Tibial artery (tissue), 4 donors: ENCODE data around the gene ACTR8.

Experiments used
- DNase-seq, 2 donors: peaks; one replicate each; pipeline ENCODE4 v3.0.0-alpha.2; 2019
- H3K27ac ChIP-seq, 2 donors: fragments of 200-600 bp; sonication (generic) in 1 of 2; 1 replicate in 1 of 2; 2 replicates in 1 of 2; pipeline ENCODE4 v1.5.1; 2018 to 2019; ENCODE audit warnings: mild to moderate bottlenecking in 1 of 2
- H3K27me3 ChIP-seq, 2 donors: fragments of 200-600 bp; sonication (generic) in 1 of 2; one replicate each; pipeline versions ENCODE4 v1.5.1 to v1.6.0; 2016 to 2019
- H3K36me3 ChIP-seq, 3 donors: fragments of 200-600 bp; sonication (generic) in 2 of 3; one replicate each; pipeline ENCODE4 v1.5.1; 2016 to 2019; ENCODE audit warnings: mild to moderate bottlenecking in 2 of 3
- H3K4me1 ChIP-seq, 4 donors: fragments of 200-600 bp; sonication (generic) in 2 of 4; 1 replicate in 3 of 4; 2 replicates in 1 of 4; pipeline ENCODE4 v1.5.1; 2016 to 2019
- H3K4me3 ChIP-seq, 2 donors: fragments of 200-600 bp; sonication (generic) in 1 of 2; 1 replicate in 1 of 2; 2 replicates in 1 of 2; pipeline ENCODE4 v1.5.1; 2018 to 2019; ENCODE audit warnings: mild to moderate bottlenecking in 2 of 2
- H3K9me3 ChIP-seq, 3 donors: fragments of 200-600 bp; sonication (generic) in 1 of 3; one replicate each; pipeline ENCODE4 v1.5.1; 2016 to 2019
- intact Hi-C: fragments of 100-400 bp; cut with DNase I; formaldehyde crosslinking; loops from one replicate; pipeline ENCODE4 v1.15.0; 2023; ENCODE audit warnings: low total_unique reads
- TF ChIP-seq, protein P1 (sequence below), 2 experiments: fragments of 200-600 bp in 1 of 2; fragments of 450-650 bp in 1 of 2; IDR thresholded peaks; one replicate each; pipeline ENCODE4 v1.5.1; 2017 to 2019; ENCODE audit warnings: antibody characterized with exemption in 2 of 2, mild to moderate bottlenecking in 1 of 2, moderate library complexity in 1 of 2

ACTR8 gene

DNA sequence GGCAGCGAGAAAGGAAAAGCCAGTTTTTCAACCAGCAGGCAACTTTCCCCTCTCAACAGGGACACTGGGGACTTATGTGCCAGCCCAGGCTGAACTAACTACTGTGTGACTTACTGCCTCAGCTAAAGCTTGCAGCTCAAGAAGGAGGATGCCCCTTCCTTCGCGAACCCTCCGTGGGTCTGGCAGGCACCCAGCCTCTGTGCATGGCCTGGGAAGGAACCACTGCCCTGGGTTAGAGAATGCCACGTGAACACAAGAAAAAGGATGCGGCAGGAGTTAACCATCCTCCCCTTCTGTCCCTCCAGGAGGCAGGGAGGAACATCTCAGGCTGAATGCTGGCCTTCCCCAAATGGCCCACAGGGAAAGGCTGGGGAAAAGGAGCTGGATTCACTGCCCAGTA lies 64.7 kb downstream of the ACTR8 start:
- H3K4me1 ChIP-seq = no peaks in the 10 kb centered on the region
- H3K27ac ChIP-seq = no peak overlapping the region
- TF ChIP-seq, protein P1, sequence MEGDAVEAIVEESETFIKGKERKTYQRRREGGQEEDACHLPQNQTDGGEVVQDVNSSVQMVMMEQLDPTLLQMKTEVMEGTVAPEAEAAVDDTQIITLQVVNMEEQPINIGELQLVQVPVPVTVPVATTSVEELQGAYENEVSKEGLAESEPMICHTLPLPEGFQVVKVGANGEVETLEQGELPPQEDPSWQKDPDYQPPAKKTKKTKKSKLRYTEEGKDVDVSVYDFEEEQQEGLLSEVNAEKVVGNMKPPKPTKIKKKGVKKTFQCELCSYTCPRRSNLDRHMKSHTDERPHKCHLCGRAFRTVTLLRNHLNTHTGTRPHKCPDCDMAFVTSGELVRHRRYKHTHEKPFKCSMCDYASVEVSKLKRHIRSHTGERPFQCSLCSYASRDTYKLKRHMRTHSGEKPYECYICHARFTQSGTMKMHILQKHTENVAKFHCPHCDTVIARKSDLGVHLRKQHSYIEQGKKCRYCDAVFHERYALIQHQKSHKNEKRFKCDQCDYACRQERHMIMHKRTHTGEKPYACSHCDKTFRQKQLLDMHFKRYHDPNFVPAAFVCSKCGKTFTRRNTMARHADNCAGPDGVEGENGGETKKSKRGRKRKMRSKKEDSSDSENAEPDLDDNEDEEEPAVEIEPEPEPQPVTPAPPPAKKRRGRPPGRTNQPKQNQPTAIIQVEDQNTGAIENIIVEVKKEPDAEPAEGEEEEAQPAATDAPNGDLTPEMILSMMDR (IDR thresholded peaks at IDR 0.05) = no peak
- H3K36me3 ChIP-seq = peaks cover 0 to 61% (median 0%) of the 10 kb centered on the region in 3 donors
- H3K27me3 ChIP-seq = no peaks in the 10 kb centered on the region
- no peaks in the 10 kb centered on the region for H3K9me3 ChIP-seq
- peak in 1 of 2 donors; percentile 39 for DNase-seq
- intact Hi-C loops = no loop called here
- H3K4me3 ChIP-seq = no peak overlapping the region
